GM18868 (cell line): ENCODE measurements around the gene LRRC75A.
"Not testable (repeated sequence)": the region's sequence is repeated elsewhere in the genome, so short reads cannot be mapped to it uniquely, and the experiment has no call there.

ENCODE experiments used
- ATAC-seq: cut with Tn5 transposase; IDR thresholded peaks from one replicate; pipeline ENCODE4 v1.9.1; 2021; ENCODE audit warnings: mild to moderate bottlenecking, moderate library complexity; ENCODE audit not compliant: unreplicated experiment

LRRC75A gene

DNA sequence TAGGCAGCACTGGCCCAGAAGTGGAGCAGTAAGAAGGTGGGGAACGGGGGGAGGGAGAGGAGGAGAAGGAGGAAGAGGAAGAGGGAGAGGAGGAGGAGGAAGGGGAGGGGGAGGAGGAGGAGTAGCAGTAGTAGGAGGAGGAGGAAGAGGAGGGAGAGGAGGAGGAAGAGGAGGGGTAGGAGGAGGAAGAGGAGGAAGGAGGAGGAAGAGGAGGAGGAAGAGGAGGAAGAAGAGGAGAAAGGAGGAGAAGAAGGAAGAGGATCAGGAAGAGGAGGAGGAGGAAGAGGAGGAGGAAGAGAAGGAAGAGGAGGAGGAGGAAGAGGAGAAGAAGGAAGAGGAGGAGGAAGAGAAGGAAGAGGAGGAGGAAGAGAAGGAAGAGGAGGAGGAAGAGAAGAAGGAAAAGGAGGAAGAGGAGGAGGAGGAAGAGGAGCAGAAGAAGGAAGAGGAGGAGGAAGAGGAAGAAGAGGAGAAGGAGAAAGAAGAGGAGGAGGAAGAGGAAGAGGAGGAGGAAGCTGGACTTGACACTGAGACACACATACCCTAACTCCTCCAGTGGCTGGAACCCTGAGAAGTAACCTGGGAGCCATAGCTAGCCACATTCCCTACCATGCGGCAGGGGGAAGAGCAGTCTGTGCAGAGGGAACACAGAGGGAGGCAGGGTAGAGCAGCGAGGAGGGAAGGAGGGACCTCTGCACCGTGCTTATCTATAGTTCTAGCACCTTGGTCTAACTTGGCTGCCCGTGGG is 35.8 kb downstream of the LRRC75A start:
- no peak for ATAC-seq

GRCh38 chr17:16453493-16453851 is 38.5 kb downstream of the LRRC75A start:
- no peak for ATAC-seq

GRCh38 chr17:16452268-16452667 is 39.7 kb downstream of the LRRC75A start:
- ATAC-seq: not testable (repeated sequence)

- ATAC-seq: no peak
Measured at GRCh38 chr17:16450028-16450427, 42.0 kb downstream of the LRRC75A start.

DNA sequence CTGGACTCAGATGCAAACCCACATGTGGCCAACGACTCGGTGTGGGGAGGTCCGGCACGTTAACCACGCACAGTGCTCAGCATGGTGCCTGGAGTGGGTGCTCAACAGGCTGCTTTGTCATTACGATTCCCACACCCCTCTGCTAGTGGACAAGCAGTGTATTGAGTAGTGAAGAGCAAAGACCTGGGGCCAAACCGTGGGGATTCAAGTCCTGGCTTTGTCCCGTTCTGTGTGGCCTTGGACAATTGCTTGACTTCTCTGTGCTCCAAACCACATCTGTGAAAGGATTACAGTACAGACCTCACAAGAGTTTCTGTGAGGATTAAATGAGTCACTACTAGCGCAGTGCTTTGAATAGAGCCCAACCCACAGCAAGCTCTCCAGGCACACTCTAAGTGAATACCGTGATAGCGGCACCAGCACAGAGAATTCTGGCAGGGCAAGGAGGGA is 42.8 kb downstream of the LRRC75A start:
- no peak for ATAC-seq

GRCh38 chr17:16448490-16448889 is 43.5 kb downstream of the LRRC75A start:
- no peak for ATAC-seq

DNA sequence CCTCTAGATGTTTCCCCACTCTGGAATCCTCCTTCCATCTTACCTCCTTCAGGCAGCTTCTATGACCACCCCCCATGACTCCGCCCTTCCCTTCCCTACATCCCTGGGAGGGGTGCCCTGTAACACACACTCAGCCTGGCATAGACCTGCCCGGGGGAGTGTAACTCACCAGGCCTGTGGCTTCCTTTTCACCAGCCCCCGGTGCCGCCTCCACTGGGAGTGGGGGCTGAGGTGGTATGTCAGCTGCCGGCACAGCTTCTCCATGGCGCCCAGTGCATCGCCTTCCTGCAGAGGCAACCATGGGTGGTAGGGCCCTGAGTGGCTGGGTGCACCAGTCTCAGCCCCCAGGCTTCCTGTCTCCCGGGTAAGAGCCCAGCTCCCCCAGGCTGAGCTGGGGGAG is 44.3 kb downstream of the LRRC75A start:
- no peak for ATAC-seq

GRCh38 chr17:16446338-16446983 is 45.5 kb downstream of the LRRC75A start:
- ATAC-seq: no peak

- ATAC-seq: no peak
Measured at GRCh38 chr17:16444258-16444886, 47.6 kb downstream of the LRRC75A start.

- no peak for ATAC-seq
Measured at GRCh38 chr17:16443511-16444257, 48.3 kb downstream of the LRRC75A start.

GRCh38 chr17:16442594-16443510 is 49.1 kb downstream of the LRRC75A start:
- ATAC-seq: no peak

DNA sequence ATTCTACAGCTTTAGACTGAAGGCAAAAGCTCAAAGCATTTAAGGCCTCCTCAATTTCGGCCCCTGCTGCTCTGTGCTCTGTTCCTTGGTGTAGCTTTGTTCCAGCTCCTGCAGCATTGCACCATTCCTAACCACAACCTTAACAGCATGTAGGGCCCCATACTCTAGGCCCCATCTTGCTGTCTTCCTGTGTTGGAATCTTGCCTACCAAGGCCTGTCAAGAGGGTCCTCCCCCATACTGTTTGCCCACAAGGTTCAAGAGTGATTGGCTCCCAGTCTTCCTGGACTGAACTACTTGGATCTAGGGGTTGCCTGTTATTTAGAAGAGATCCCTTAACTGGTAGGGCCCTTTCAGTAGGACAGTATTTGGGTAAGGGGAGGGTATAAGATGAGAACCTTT is 49.9 kb downstream of the LRRC75A start:
- no peak for ATAC-seq

DNA sequence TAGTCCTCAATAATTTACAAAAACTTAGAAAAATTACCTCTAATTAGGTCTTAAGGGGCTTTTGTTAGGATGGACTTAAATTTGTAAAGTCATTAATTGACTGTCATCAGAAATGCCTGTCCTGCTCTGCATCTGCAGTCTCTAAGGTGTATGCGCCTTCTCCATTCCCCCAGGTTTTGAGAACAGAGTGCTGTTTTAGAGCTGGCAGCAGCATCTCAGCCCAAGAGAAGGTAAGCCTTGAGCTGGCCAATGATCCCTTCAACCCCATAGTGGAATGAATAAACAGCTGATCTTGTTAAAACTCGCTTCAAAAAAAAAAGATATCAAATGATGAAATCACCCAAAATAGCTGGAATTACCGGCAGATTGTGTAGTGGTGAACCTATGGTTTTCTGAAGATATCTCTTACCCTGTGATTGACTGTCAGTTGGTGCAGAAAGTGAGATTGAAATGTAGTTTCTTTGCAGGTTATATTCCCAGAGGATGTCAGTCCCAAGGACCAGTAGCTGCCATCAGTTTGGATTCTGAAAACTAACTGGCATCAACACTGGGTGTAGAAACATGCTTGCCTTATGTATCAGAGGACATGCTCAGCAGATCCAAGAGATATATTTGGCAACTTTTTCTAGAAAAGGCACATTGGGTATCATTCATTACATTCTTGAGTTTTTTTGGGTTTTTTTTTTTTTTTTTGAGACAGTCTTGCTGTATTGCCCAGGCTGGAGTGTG is 50.9 kb downstream of the LRRC75A start:
- no peak for ATAC-seq

DNA sequence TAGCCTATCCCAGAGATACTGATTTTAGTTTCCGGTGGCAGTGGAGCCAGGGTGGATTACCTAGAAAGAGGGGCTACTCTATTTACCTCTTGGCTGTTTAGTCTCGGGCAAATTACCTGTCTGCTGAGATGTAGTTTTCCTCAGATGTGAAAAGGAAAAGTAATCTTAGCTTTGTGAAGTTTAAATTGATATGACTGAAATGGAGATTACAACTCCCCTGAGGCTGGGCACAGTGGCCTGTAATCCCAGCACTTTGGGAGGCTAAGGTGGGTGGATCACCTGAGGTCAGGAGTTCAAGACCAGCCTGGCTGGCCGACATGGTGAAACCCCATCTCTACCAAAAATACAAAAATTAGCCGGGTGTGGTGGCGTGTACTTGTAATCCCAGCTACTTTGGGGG is 51.6 kb downstream of the LRRC75A start:
- not testable (repeated sequence) for ATAC-seq

DNA sequence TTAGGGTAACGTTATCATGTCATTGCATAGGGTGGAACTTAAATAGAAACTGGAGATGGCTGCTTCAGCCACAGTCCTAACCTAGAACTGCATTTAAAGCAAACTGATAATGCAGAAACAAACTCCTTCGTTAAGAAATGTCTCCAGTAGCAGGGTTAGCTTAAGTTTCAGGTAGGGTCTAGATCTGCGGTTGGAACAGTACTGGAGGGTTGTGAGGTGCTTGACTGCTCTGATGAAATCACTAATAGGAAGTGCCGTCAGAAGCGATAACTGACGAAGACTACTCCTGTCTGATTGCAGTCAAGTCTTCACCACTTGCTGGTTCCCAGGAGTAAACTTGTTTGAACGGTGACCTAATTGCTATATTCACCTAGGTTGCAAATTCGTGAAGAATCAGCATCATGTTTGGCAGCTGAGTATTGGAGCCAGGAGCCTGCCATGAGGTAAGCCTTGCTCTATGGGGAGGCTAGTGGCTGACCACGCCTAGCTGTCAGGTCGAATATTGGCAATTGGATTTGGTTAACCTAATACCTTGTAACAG is 52.1 kb downstream of the LRRC75A start:
- no peak for ATAC-seq

DNA sequence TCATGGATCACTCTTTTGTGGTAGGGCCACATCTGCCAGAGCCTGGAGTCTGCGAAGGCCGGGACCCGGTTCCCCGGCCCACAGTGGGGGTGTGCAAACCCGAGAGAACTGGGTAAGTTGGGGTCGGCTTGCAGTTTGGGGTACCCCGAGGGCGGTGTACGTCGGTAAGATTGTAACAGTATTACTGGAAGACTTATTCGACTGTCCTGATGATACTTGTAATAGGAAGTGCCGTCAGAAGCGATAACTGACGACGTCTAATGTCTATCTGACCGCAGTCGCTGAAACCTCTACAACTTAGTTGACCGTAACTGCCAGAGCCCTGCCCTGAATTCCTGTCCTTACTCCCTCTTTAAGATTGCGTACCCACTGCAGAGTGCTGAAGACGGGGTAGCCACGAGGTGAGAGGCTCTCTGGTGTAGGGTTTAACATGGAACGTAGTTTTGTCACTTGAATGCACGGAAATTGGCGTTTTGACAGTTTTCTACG is 52.6 kb downstream of the LRRC75A start:
- no peak for ATAC-seq

DNA sequence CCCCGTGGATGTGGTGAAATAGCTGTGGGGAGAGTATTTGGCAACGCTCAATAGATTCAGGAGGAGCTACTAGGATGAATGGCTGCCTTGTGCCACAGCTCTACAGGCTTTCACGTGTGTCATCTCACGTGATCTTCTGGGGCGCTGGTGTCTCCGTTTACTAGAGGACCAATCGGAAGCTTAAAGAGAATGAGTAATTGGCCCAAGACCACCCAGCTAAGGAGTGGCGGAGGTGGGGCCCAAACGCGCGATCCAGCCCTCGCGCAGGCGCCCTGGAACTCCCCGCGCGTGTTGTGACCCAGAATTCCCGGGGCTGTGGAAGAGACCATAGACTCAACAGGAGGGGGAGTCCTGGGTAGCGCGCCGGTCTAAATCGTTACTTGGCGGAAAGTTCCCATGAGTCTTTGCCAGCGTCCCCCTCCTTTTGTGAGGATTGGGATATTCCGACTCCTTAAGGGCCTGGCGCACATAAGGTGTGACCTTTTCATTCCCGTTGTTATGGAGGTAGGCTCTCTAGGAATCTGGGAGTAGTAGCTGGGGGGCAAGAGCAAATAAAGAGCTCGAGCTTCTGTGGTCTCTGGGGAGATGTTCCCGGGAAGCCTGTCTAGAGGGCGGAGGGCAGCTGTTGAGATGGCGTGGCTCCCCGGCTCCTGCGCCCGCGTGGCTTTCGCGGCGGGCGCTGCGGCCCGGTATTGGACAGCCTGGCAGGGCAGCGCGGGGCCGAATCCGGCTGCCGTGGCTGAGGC is 53.3 kb downstream of the LRRC75A start:
- ATAC-seq: peak; percentile 89

GRCh38 chr17:16438173-16438556 is 53.8 kb downstream of the LRRC75A start:
- ATAC-seq: peak; percentile 4

- no peak for ATAC-seq
Measured at GRCh38 chr17:16437083-16437482, 54.9 kb downstream of the LRRC75A start.
